UCSD-AML1 (cell line): ENCODE data around the gene EIF4A2.
"Not testable (repeated sequence)": the region's sequence is repeated elsewhere in the genome, so short reads cannot be mapped to it uniquely, and the experiment has no call there.

ENCODE experiments used
- DNase-seq: peaks from one replicate; lab custom pipeline; 2025; ENCODE audit not compliant: unreplicated experiment; lab: John Stamatoyannopoulos, UW

EIF4A2 gene

DNA sequence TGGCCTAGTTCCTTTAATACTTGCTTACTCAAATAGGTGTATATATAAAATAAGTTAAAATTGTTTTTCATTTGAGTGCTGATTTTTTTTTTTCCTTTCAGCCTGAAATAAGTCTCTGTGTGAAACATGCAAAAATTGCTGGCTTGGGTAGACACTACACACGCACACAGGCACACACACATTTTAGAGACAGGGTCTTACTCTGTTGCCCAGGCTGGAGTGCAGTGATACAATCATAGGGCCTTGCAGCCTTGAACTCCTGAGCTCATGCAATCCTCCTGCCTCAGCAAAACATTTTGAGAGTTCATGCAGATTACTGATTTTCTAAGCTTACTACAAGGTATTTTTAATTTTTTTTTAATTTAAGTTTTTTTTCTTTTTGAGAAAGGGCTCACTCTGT lies 35.6 kb downstream of the EIF4A2 start:
- no peak for DNase-seq

DNA sequence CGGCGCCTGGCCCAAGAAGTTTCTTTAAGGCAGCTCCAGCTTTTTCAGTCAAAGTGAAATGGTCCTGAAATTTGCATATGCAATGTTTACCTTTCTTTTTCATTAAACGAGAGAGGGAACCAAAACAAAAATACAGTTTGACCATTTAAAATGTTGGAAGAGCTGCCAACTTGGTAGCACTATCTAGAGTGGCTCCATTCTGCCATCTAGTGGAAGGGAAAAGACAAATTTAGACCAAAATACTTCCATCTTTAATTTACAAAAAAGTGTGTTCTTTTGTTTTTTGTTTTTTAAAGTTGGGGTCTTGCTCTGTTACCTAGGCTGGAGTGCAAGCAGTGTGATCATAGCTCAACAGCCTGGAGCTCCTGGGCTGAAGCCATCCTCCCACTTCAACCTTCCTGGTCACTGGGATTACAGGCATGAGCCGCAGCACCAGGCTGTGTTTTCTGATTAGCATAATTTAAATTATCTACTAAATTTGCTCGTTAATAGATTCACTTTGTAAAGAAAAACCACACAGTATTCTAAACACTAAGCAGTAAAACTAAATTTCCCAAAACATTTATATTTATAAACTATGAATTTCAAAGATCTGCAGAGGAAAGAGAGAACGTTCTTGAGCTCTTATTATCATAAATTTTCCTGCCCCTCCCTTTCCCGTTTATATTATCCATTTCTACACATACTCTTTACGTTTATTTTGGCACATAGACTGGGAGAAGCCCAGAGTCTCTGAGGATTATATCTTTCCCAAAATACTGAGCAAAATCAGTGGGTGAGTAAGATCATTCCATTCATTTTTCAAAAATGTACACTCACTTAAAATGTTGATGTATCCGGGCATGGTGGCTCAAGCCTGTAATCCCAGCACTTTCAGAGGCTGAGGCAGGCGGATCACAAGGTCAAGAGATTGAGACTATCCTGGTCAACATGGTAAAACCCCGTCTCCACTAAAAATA lies 38.3 kb downstream of the EIF4A2 start:
- no peak for DNase-seq

DNA sequence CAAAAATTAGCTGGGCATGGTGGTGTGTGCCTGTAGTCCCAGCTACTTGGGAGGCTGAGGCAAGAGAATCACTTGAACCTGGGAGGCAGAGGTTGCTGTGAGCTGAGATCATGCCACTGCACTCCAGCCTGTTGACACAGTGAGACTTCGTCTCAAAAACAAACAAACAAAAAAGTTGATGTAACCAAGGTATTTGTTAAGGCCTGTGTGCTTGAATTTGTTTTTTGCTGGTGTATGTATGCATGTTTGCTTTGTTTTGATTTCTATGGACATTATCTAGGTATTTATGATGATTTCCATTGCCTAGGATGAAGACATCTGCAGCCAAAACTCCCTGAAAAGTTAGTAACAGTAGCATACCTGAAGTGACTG lies 39.0 kb downstream of the EIF4A2 start:
- not testable (repeated sequence) for DNase-seq

DNA sequence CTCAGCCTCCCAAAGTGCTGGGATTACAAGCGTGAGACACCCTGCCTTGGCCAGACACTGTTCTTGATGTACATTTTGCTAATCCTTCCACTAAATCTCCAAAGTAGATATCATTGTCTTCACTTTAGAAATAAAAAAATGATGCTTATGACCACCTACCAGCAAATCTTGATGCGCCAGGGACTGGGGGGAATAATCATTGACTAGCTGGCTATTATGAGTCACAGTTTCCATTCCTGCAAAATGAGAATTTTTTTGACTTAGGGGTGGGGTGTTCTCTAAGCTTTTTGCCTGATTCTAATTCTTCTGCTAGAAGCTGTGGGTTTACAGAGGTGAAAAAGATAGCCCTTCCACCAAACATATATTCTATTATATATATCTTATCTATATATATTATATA lies 40.0 kb downstream of the EIF4A2 start:
- no peak for DNase-seq

DNA sequence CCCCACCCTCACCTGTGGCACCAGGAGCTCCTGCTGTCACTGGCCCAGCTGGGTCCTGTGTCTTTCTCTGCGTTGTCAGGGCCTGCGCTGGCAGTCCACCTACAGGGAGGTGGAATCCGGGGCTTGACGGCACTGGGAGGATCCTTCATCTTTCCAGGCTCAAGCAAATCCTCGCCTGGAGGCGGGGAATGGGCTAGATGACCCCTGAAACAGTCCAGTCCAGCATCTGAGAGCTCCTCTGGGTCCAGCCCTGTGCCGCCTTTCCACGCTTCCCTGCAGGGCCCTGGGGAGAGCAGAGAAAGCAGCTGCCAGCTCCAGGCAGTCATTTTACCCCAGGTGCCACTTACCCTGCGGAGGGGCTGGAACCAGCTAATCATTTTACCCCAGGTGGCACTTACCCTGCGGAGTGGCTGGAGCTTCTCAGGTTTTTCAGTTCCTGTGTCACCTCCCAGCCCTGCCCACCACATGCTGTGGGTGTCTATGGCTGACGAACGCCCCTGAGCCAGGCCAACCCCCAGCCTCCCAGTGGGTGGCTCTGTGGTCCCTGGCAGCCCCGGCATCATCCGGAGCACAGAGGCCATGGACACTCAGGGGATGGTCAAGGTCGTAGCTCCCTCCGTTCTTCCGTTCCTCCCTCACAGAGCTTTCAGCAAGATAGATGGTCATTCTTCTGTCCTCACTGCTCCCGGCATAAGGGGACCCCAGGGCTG lies 41.2 kb downstream of the EIF4A2 start:
- no peak for DNase-seq

DNA sequence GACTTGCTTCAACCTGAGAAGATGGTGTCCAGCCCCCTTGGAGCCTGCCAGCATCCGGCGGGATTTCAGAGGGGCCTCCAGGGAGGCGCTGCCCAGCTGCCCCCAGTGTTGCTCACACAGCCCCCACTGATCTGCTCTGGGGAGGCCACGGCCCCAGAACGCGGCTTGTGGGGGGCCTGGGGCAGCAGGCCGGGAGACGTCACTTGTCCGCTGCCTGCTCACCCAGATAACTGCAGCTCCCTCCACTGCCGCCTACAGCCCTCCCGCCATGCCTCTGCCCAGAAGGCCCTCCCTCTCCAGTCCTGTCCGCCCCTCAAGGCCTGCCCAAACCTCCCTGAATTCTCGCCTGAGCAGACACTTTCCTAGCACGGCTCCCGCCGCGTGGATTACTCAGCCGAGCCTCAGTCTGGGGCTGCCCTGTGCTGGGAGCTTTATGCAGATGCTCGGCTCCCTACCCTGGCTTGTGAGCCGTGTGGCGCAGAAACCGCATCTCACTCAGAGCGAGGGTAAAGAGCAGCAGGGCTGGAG lies 42.0 kb downstream of the EIF4A2 start:
- no peak for DNase-seq

DNA sequence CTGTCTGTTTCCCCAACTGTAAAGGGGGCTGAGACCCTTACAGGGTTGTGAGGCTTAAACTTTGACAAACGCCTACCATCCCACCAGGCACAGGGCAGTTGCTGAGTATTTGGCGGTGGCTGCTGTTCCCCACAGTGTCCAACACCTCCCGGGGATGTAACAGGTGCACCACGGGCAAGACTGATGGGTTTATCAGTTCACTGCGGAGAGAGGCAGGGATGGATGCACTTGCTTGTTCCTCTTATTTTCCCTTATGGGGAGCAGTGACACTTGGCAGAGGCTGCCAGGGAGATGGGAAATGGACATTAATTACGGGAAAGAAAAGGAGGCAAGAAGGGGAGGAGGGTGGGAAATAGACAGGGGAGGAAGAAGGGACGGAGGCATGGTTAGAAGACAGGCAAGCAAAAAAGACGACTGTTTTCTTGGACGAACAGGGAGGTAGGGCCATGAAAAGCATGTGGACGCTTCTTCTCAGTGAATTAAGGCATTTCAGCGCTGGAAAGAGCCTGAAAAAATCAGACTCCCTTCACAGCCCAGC lies 42.6 kb downstream of the EIF4A2 start:
- DNase-seq, result no peak

DNA sequence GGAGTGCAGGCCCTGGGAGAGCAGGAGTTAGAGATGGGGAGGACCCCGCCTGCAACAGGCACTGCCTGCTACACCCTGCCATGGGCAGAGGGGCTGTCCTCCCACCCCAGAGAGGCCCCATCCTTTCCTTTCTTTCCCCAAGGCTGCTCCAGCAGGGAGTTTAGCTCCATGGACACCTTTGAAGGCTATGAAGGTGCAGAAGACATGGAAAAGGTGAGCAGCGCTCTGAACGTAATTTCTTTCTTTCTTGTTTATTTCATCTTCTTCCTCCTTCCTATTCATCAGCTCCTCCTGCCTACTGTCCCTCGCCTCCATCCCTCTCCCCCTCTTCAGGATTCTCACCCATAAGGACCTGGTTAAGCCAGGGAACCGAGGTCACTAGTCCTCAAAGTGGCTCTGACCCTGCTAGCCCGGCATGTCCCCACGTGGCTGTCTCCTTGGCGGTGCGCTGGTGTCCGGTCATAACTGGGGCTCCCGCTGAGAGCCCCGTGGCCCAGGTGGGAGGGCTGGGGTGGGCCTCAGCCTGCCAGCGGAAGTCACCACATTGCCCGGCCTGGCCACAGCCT lies 43.1 kb downstream of the EIF4A2 start:
- no peak for DNase-seq

DNA sequence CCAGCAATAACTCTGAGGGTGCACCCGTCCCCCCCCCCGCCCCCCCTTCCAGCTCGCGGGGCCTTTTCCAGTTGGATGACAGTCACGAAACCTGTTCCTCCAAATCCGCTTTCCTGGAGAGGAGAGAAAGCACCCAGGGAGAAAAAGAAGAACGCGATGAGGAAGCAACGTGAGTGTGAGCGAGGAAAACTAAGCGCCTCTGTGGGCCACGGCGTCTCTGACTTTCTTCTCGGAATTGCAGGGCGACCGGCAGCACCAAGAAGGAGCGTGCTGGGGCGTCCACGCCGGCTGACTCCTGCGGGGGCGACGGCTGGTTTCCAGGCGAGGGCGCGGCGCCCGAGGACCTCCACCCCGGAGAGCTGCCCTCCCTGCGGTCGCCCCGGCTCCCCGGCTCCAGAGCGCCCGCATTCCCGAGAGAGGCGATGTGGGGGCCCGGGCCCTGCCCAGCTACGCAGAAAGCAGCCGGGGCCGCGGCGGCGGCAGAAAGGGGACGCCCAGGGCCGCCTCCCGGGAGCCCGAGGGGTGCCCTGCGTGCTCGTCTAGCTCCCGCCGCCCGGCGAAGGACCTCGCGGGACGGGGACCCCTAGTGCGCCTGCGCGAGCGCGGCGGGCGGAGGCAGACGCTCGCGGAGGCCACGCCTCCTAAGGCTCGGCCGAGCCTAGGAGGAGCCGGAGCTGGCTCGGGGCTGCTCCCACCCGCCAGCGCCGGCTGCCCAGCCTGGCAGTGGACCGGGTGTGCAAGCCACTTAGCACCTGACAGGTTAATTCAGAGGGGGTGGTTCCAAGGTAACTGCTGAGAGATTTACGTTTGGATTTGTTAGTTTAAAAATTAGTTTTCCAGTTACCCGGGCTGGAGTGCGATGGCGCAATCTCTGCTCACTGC lies 43.8 kb downstream of the EIF4A2 start:
- peak; percentile 89 for DNase-seq

DNA sequence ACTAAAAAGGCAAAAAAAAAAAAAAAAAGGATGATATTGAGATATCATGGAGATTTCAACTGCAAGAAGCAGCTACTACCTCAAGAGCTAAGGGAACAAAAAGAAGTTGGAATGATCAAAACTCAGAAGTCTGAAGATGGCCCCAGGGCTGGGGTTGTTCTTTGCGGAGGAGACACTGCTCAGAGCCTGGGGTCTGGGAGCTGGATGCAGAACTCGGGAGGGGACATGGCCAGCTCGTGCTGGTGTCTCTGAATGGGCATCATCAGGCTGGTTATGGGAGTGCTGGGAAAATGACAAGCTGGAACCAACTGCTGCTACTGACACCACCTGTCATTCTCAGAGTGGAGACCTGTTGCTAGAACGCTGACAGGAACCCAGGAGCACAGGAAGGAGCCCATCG lies 45.0 kb downstream of the EIF4A2 start:
- DNase-seq, result no peak

DNA sequence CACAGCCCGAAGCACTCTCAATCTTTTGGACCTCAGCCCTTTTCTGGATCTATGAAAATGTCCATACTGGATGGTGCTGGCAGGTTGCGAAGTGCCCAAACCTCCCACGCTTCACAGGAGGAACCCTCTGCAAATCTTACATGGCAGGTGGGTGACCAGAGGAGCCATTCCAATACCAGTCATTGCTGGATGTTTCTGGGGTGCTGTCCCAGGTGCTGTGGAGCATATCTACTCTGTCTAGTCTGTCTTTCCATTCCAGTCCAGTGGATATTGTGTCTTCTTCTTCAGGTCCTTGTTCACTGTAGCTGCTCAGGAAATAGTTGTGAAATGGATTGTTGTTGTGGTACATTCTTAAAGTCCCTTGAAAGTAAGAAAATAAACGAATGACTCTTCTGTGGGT lies 48.4 kb downstream of the EIF4A2 start:
- DNase-seq, result no peak

DNA sequence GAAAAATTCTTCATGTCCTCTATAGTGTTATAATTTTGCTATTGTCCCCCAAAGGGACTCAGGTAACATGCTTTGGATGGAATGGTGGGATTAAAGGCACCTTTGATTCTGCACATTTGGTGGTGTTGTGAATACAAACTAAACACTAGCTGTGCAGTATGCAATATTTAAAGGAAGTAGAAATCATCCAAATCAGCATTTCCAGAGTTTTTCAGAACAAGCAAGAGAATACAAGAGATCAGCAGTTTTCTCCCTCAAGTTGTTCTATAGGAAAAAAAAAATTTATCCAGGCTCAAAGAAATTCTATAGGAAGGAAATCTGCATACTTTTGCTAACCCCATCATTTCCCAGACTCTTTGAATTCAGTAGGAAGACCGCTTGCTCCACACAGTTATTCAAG lies 48.9 kb downstream of the EIF4A2 start:
- DNase-seq, result no peak
